ENCODE measurements around the gene RAB25.
A peak's percentile ranks its signal among the peaks of the same experiment; 100 is the strongest.

The RAB25 gene

DNA sequence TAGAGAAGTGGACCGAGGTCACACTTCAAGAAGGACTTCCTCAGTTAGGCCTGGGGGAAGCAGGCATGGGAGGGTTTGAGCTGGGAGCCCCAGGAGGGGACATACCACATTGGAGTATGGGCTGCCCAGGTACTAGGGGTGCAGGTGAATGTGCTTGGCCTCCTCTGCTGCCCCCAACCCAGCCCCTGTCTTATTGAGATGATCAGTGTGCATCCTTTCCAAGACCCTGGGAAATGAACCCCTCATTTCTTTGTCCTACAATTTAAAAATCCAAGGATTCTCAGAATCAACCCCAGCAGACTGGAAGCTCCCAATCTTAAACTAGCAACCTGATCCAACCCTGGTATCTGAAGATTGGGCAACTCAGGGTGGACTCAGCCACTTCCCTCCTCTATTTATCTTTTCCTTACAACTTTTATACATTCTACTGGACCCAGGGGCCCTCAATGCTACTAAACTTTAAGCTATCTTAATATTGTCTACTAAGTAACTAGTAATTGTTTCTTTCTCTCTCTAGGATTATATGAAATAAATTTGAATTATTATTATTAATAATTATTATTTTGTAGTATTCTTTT is 12.2 kb downstream of the RAB25 start:
- TF ChIP-seq, protein P1, sequence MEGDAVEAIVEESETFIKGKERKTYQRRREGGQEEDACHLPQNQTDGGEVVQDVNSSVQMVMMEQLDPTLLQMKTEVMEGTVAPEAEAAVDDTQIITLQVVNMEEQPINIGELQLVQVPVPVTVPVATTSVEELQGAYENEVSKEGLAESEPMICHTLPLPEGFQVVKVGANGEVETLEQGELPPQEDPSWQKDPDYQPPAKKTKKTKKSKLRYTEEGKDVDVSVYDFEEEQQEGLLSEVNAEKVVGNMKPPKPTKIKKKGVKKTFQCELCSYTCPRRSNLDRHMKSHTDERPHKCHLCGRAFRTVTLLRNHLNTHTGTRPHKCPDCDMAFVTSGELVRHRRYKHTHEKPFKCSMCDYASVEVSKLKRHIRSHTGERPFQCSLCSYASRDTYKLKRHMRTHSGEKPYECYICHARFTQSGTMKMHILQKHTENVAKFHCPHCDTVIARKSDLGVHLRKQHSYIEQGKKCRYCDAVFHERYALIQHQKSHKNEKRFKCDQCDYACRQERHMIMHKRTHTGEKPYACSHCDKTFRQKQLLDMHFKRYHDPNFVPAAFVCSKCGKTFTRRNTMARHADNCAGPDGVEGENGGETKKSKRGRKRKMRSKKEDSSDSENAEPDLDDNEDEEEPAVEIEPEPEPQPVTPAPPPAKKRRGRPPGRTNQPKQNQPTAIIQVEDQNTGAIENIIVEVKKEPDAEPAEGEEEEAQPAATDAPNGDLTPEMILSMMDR (IDR thresholded peaks at IDR 0.05; ENCODE audit: low read depth, low read length, missing control alignments): no peak
- H3K4me3 ChIP-seq (replicated peaks; ENCODE audit: low read depth, low read length): no peak overlapping the region
- DNase-seq (ENCODE audit: extremely low read depth, low read depth): no peak

DNA sequence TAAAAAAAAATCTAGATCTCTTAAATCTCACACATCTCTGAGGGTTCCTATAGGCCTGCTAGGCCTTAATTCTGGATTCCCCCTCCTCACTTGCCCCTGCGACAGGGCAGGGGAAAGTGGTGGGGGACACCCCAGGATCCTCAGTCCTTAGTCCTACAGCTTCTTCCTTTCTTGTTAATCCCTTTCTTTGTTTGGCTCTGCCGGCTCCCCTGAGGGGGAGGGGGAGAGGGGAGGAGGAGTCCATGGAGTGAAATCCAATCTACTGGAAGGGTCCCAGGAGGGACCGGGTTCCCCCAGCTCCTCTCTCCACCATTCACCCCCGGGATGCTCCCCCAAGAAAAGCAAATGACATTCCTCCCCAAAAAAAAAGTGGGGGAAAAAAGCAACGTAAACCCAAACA is 12.8 kb downstream of the RAB25 start:
- TF ChIP-seq, protein P1 (IDR thresholded peaks at IDR 0.05; ENCODE audit: low read depth, low read length, missing control alignments): no peak
- no peak overlapping the region for H3K4me3 ChIP-seq (replicated peaks; ENCODE audit: low read depth, low read length)

DNA sequence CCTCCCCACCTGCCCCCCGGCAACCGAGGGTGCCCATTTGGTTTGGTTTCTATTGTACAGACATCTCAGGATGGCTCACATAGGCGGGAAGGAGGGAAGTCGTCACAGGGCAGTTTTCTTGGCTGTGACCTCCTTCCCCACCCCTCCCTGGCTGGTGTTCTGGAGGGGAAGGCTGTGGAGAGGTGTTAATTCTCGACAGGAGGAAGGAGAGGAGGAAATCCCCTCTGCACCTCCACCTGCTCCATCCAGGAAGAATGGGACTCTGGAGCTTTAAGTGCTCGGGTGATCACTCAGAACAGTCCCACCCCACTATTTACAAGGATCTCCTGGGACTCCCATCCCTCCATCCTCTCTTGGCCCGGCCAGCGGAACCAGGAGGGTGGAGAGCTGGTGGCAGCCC is 13.7 kb downstream of the RAB25 start:
- TF ChIP-seq, protein P1 (IDR thresholded peaks at IDR 0.05; ENCODE audit: low read depth, low read length, missing control alignments): no peak
- no peak for DNase-seq (ENCODE audit: extremely low read depth, low read depth)
- H3K4me3 ChIP-seq (replicated peaks; ENCODE audit: low read depth, low read length): no peak overlapping the region

More for the DNA sequence above, 12.8 kb downstream of the RAB25 start:
- no peak for DNase-seq (ENCODE audit: extremely low read depth, low read depth)

DNA sequence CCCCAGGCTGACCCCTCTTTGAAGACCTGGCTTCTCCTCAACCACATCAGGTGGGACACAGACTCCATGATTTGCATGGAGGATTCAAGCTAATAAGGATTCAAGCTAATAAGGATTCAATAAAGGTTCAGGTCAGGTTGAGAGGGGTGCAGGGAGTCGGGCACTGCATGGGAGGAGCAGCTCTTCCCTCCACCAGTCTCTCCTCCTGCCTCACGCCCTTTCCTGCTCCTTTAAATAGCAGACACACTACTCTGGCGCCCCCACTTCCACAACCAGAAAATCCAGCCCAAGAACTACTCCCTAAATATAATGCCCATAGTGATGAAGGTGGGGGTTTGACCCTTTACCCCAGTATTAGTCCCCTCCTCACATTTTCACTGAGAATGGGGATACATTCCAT is 14.2 kb downstream of the RAB25 start:
- no peak for DNase-seq (ENCODE audit: extremely low read depth, low read depth)
- TF ChIP-seq, protein P1 (IDR thresholded peaks at IDR 0.05; ENCODE audit: low read depth, low read length, missing control alignments): no peak
- no peak overlapping the region for H3K4me3 ChIP-seq (replicated peaks; ENCODE audit: low read depth, low read length)

GRCh38 chr1:156075775-156076204 is 14.8 kb downstream of the RAB25 start:
- DNase-seq (ENCODE audit: extremely low read depth, low read depth): no peak
- H3K4me3 ChIP-seq (replicated peaks; ENCODE audit: low read depth, low read length): no peak overlapping the region
- TF ChIP-seq, protein P1 (IDR thresholded peaks at IDR 0.05; ENCODE audit: low read depth, low read length, missing control alignments): no peak

- no peak for DNase-seq (ENCODE audit: extremely low read depth, low read depth)
- TF ChIP-seq, protein P1 (IDR thresholded peaks at IDR 0.05; ENCODE audit: low read depth, low read length, missing control alignments): no peak
- H3K4me3 ChIP-seq (replicated peaks; ENCODE audit: low read depth, low read length): peak overlapping the region; percentile 12; the same call in 1 of the 2 replicates
Measured at GRCh38 chr1:156076609-156077429, 15.9 kb downstream of the RAB25 start.
